DMS 273 (cell line): ENCODE results near the gene ERI3.

ENCODE experiments used
- DNase-seq: peaks from one replicate; lab custom pipeline; 2025; ENCODE audit not compliant: unreplicated experiment; lab: John Stamatoyannopoulos, UW

ERI3 gene

GRCh38 chr1:44263568-44264450, 91.2 kb downstream of the ERI3 start:
- DNase-seq: no peak

DNA sequence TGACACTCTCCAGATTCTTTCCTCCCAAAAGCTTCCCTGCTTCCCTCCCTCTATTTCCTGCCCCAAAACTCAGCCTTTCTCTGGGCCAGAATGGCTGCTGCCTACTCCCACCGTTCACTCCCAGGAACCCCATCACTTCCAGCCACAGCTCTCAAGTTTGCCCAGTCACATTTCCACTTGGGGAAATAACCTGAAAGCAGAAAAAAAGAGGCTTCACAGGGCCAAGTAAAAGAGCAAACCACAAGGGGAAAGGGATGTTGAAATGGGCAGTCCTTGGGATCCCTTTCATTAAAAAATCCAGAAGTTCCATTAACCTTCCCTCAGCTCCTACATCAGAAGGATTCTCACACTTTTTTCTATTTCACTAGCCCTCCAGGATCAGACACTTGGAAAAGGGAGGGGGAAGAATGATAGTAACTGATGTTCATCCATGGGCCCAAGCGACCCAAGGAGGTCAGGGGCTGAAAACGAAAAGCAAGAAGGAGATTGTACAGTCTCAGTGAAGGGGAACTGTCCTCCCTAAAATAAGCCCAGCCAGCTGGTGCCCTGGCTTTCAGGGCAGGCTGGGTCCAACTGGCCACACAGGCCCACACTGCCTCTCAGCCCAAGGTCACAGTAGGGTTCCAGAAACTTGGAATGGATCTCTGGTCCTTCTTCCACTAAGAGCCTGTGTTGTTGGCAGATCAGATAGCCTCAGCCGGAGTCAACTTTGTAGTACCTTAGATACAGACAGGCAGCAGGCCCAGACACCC, 92.1 kb downstream of the ERI3 start:
- no peak for DNase-seq

- no peak for DNase-seq
These were observed 92.6 kb downstream of the ERI3 start for GRCh38 chr1:44262414-44262813.

DNA sequence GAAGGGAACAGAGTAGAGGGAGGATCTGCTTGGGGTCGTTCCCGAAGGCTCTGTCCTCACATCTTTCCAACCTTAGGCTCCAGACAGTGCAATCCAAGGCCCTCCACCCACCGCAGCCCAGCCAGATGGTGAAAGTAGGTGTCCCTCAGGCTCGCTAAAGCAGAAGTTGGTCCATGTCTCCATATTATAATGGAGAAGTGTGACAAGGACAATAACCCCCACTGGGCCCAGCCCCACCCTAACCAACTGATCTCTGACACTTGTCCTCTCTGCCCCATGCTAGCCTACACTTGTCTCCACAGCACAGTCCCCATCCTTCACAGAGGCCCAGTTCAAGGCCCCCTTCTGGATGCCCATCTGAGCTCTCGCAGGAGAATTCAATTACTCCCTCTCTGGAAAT, 93.1 kb downstream of the ERI3 start:
- DNase-seq: no peak

- no peak for DNase-seq
These were observed 93.8 kb downstream of the ERI3 start for GRCh38 chr1:44261171-44261817.

DNA sequence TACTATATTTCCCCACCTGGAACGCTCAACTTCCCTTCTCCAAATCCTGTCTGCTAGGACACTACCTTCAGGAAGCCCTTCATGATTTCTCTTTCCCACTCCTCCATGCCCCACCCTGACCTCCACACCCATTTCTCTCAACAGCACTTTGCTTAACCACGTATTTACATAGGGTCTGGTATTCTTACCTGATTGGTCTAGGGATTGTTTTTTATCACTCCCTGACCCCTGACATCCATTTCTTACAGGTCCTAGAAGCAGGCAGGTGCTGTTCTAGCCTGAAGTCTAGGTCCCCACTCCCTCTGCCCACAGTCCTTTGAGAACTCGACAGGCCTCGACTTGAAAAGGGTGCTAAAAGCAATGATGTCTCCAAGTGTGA, 94.3 kb downstream of the ERI3 start:
- DNase-seq: no peak

DNA sequence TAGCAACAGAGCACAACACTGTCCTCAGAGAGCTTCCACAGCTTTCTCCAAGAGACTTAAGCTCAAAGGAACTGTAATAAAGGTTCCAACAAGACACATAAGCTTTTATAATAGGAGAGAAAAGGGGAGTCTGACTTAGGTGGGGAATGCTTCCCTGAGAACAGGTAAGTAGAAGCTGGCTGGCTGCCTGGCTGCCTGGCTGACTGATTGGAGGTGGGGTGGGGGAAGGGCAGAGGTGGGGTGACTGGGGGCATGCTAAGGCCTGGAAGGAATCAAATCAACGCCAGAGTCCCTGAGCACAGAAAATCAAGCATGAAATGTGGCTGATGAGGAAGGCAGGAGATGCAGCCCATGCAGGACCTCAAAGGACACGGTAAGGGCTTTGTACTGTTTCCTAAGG, 96.0 kb downstream of the ERI3 start:
- DNase-seq: no peak

DNA sequence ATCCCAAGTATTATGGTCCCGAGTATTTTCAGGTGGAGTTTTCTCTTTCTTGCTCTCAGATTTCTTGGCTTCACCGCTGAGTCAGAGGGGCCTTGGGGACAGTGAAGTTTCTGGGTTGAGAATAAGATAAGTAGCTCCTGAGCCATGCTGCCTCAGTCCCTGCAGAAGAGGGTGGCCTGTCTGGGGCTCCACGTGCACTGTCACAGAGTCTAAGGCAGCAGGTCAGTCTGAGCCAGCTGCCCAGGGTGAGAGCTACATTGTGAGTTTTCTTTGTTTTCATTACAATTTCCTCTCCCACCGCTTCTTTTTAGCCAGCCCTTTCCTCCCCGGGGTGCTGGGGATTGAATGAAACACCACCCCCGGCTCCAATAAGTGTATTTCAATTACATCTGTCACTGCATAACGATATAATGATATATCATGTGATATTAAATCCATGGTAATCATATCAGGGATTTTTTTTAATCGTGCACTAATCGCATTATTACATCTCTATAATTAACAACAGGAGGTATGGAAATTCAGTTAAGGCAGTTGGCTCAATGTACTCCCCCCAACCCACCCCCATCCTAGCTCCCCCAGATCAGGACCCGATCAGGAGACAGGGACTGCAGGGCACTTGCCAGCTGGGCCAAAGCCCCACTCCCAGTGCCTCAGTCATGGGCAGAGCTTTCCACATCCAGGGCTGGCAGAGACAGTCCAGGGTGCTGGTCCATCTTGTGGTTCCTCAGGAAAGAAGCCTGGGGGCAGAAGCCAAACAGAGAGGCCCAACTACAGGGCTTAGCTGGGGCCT, 98.1 kb downstream of the ERI3 start:
- DNase-seq: no peak

DNA sequence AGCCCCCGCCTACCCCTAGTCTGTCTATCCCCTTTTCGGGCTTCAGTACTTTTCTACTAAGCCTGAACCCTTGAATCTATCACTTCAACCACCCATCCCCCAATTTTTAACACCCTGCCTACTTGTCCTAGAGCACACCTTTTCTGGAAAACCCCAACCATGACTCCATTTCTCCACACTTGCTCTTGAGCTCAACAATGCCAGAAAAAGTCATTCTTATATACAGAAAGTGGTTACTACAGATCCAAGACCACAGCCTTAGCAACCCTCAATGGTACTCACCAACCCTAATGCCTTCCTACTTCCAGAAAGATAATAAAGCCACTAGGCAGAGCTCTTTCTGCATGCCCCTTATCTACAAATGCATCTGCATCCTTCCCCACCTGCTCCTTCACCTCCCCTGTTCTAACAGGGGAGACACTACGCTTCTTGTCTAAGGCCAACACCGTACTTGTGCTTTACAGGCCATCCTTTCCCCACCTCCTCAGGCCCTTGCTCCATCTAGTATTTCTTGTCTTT, 100.6 kb downstream of the ERI3 start:
- no peak for DNase-seq

DNA sequence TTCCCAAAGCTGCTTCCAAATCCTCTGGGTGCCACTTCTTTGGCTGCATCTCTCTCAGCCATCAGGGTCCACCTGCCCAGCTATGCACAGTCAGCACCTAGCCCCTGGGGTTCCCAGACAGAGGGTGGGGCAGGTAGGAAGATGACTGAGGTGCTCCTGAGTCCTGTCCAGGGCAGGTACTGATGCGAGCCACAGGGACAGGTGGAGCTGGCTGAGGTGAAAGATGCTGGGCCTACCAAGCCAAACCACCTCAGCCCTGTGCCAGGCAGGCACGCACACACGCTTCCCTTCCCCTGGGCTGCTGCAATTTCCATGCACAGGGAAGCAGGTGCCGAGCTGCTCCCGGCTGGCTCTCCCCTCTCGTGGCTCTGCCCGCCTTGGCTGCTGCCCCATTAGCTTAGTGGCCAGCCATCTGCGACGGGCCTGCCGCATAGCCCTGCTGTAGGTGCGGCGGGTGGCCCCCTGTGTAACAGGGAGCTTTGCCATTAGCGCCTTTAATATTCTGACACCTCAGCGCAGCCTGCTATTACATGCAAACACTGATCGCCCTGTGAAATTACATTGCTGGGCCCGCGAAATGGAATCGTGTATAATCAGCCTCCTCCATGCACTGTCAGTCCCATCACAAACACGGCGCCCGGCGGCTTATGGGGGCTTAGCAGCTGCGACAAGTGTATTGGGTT, 102.9 kb downstream of the ERI3 start:
- DNase-seq: no peak

GRCh38 chr1:44251486-44251885, 103.6 kb downstream of the ERI3 start:
- DNase-seq: no peak

DNA sequence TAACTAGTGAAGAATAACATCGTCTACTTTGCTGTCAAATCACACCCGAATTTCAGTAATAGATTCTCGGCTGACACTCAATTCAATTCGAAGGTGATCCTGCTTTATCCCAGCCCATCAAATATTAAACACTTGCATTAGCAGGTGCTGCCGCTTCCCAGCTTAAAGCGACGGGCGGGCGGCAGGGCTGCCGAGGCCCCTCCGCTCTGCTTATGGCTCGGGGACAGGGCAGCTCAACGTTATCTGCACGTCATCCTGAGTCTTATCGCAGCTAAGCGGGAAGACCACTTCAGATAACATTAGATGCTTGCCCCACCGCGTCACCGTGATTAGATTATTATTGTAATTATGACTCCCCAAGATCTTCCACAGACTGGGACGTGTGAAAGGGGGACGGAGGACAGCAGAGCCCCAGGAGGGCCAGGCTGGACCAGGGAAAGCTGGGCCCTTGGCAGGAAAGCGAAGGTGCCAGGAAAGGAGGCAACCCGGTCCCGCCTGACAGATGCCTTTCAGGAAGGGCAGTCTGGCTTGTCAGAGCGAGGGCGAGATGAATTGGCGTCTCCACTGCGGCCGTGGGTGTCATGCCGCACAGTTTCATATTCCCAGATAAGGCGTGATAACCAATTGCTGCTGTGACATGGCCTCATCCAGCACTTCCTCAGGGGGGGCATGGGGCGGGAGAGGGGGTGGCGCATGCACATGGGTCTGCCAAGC, 104.8 kb downstream of the ERI3 start:
- DNase-seq: no peak

DNA sequence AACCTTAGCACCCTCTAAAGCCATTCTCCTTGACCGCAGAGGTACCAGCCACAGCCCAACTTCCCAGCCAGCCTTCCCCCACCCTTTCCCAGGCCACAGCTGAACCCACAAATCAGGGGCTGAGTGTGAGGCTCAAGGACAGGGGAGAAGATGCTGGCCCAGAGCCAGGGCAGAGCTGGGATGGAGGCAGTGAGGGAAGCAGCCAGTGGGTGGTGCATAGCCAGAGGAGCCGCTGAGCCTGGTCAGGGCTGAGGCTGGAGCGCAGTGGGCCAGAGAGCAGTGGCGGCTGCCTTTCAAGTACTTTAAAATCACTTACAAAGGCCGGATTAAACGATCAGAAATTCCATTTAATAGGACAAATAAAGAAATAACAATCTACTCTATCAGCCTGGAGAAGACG, 105.5 kb downstream of the ERI3 start:
- no peak for DNase-seq

DNA sequence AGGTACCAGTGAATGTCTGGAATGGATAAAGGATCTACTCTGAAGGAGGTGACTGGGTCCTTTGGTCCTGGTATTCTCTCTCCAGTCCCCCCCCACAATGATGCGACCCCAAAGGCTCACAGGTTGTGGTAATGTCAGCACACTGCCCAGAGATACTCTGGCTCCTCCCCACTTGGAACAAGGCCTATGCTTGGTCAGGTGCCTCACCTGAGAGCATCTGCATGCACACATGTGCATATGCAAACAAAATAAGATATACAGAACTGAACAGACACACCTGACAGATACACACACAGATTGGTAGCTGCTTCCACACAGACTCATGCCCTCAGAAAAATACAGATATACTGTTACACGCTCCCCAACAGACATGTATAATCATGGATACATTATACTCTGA, 108.3 kb downstream of the ERI3 start:
- no peak for DNase-seq

GRCh38 chr1:44244986-44245385, 110.1 kb downstream of the ERI3 start:
- no peak for DNase-seq

GRCh38 chr1:44243782-44244495, 111.1 kb downstream of the ERI3 start:
- DNase-seq: no peak

- no peak for DNase-seq
These were observed 112.3 kb downstream of the ERI3 start for GRCh38 chr1:44242746-44243145.

DNA sequence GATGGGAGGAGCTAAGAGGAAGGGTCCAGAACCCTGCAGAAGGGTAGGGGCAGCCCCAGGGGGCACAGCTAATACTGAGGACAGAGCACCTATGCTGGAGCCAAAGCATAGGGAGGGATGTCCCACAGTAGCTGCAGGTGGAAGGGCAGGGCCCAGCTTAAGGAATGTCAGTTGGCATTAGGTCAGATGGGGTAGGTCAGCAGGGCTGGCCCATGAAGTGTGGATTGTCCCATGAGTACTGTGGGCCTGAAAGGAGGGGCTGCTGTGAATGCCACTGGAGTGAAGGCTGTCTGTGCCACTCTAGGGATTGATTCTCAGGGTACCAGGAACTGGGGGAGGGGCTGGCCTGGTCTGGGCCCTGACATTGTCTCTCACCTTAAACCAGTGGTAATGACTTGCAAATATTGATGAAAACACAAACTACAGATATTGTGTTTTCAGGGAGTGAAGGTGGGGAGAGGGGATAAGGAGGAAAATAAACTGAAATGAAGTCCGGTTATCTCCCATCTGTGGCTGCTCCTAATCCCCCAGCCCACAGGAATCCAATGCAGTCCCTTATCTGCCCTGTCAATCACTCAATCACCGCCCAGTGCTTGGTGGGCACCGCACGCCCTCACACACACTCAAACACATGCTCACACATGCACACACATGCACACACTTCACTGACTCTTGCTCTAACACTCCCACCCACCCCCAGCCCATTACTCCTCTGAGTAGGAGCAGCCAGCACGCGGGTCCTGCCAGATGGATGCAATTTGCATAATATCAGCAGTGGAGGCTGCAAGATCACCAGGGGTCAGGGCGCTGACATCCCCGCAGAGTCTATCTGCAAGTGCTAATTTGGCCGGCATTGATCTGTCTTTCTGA, 114.0 kb downstream of the ERI3 start:
- peak; percentile 51 for DNase-seq
